ENCODE results near the gene SPATA31E1.

DNA sequence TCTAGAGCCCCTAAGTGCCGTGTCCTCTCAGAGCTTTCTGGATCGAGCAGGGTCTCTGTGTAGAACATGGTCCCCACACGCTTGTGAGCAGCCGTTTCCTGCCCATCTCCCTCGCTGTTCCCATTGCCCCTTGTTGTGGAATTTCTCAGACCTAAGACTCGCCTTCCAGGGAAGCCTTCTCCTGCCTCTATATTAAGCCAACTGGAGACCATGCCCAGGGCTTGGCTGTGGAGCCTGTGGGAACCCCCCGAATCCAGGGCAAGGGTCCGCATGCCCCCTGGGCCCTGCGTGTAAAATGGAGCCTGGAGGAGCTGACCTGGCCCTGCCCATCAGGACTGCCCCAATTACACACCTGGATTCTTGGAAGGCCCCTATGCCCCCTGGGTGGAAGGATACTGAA is 14.5 kb upstream of the SPATA31E1 start:
- TF ChIP-seq EP300 (IDR thresholded peaks at IDR 0.05; ENCODE audit: borderline replicate concordance) = no peak
- no peak for TF ChIP-seq ZBTB7A (IDR thresholded peaks at IDR 0.05; ENCODE audit: low read depth)
- TF ChIP-seq YY1 (IDR thresholded peaks at IDR 0.05; ENCODE audit: low read depth) = no peak
- TF ChIP-seq TEAD4 (IDR thresholded peaks at IDR 0.05) = no peak
- no peak for TF ChIP-seq RAD21 (IDR thresholded peaks at IDR 0.05; ENCODE audit: low read depth)
- TF ChIP-seq TAF1 (IDR thresholded peaks at IDR 0.05; ENCODE audit: low read depth) = no peak
- no peak for TF ChIP-seq REST (IDR thresholded peaks at IDR 0.05; ENCODE audit: low read depth)
- no peak for TF ChIP-seq NFIC (IDR thresholded peaks at IDR 0.05)
- TF ChIP-seq USF1 (IDR thresholded peaks at IDR 0.05) = no peak
- TF ChIP-seq MAX (IDR thresholded peaks at IDR 0.05) = no peak
- no peak for TF ChIP-seq EGR1 (IDR thresholded peaks at IDR 0.05)
- TF ChIP-seq CREB1 (IDR thresholded peaks at IDR 0.05; ENCODE audit: low read depth) = no peak
- no peak for TF ChIP-seq FOXM1 (IDR thresholded peaks at IDR 0.05; ENCODE audit: borderline replicate concordance, low read depth)
